Measurements from ENCODE around the gene USH2A.
"Not testable (repeated sequence)": the region's sequence is repeated elsewhere in the genome, so short reads cannot be mapped to it uniquely, and the experiment has no call there.

The USH2A gene

DNA sequence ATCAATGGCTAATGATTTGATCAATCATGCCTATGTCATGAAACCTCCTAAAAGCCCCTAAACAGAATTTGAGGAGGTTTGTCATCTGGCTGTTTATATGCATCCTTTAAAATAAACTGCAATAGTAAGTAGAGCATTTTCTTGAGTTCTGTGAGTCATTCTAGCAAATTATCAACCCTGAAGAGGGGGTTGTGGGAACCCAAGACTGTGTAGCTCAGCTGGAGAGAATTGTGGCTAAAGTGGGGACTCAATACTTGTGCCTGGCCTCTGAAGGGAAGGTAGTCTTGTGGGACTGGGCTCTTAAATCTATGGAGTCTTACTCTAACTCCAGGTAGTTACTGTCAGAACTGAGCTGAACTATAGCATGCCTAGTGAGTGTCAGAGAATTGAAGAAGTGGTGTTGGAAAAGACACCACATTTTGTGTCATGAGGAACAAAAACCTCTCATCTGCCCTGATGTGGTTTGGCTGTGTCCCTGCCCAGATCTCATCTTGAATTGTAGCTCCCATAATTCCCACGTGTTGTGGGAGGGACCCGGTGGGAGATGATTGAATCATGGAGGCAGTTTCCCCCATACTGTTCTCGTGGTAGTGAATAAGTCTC lies 402.4 kb downstream of the USH2A start:
- no peaks in the 10 kb centered on the region for H3K9me3 ChIP-seq (ENCODE audit: low read length)
- no peak overlapping the region for H2AFZ ChIP-seq (ENCODE audit: low read depth, low read length)
- no peaks in the 10 kb centered on the region for H3K27me3 ChIP-seq (ENCODE audit: insufficient read depth, low read length)
- H3K36me3 ChIP-seq (ENCODE audit: insufficient read depth, low read length): no peaks in the 10 kb centered on the region
- H3K4me1 ChIP-seq (ENCODE audit: insufficient read depth, low read length): no peaks in the 10 kb centered on the region
- H3K4me3 ChIP-seq (ENCODE audit: low read length): no peak overlapping the region

DNA sequence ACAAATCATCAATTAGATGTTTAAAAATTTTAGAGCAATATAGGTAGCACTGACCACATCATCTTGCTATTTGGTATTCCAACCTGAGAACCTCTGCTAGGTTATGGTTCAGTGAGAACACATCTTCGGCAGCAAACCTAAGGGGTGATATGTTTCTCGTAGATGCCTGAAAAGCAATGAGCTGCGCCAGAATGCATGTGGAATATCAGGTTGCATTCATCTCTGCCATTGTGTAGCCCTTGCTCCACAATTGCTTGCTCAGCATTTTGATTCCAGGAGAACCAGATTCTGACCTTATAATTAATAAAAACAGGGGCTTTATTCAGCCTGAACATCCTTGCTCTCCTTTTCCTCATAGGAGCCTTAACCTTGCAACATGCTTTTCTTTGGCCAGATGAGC lies 408.1 kb downstream of the USH2A start:
- Histone ChIP-seq H2AFZ (ENCODE audit: low read depth, low read length) (no peak overlapping the region), H3K27me3 (ENCODE audit: insufficient read depth, low read length) (no peaks in the 10 kb centered on the region), H3K4me1 (ENCODE audit: insufficient read depth, low read length) (no peaks in the 10 kb centered on the region), H3K9me3 (ENCODE audit: low read length) (no peaks in the 10 kb centered on the region), H3K4me3 (ENCODE audit: low read length) (no peak overlapping the region), H3K36me3 (ENCODE audit: insufficient read depth, low read length) (no peaks in the 10 kb centered on the region)

DNA sequence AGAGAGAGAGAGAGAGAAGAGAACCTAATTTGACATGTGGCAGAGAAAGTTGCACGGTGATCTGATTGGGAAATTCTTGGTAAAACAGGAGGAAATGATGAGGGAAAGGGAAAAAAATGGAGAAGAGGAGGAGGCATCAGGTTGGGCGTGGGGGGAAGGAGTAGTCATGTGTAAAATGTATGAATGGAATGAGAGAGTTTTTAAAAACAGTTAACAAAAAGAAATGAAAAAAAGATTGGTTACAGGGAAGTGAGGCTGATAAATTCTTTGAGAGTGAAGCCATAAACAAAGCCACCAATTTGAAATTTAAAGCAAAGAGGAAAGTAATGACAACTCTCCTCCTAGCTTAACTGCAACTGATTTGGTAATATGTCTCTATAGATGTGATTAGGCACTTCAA lies 409.2 kb downstream of the USH2A start:
- no peaks in the 10 kb centered on the region for H3K9me3 ChIP-seq (ENCODE audit: low read length)
- H2AFZ ChIP-seq (ENCODE audit: low read depth, low read length): no peak overlapping the region
- no peak overlapping the region for H3K4me3 ChIP-seq (ENCODE audit: low read length)
- no peaks in the 10 kb centered on the region for H3K4me1 ChIP-seq (ENCODE audit: insufficient read depth, low read length)
- no peaks in the 10 kb centered on the region for H3K36me3 ChIP-seq (ENCODE audit: insufficient read depth, low read length)
- H3K27me3 ChIP-seq (ENCODE audit: insufficient read depth, low read length): no peaks in the 10 kb centered on the region

DNA sequence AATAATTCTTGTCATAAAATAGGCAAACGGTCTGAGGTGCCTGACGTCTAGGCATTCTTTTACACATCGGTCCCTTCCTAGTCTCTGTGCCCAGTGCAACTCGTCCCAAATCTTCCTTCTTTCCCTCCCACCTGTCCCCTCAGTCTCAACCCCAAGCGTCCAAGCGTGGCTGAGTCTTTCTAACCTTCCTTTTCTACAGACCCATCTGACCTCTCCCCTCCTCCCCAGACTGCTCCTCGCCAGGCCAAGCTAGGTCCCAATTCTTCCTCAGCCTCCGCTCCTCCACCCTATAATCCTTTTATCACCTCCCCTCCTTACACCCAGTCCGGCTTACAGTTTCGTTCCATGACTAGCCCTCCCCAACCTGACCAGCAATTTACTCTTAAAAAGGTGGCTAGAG lies 413.8 kb downstream of the USH2A start:
- H3K4me1 ChIP-seq (ENCODE audit: insufficient read depth, low read length); H2AFZ ChIP-seq (ENCODE audit: low read depth, low read length); H3K27me3 ChIP-seq (ENCODE audit: insufficient read depth, low read length); H3K9me3 ChIP-seq (ENCODE audit: low read length); H3K4me3 ChIP-seq (ENCODE audit: low read length); H3K36me3 ChIP-seq (ENCODE audit: insufficient read depth, low read length): not testable (repeated sequence)

DNA sequence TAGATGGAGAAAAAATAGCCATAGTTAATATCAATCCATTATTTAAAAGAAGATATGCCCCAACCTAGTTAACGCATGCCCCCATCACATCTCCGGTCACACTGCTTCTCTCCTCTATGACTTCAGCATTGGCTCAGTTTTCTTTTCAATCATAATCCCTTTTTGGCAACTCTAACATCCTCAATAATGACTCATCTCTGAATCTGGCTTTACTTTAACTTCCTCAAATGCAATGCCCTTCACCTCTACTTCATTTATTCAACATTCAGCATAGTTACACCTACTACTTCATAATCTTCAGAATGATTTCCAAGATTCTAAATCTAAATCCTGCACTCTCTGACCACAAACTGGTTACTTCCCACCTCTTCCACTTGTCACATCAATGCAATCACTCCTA lies 417.3 kb downstream of the USH2A start:
- Histone ChIP-seq H3K27me3 (ENCODE audit: insufficient read depth, low read length) (no peaks in the 10 kb centered on the region), H3K9me3 (ENCODE audit: low read length) (no peaks in the 10 kb centered on the region), H3K36me3 (ENCODE audit: insufficient read depth, low read length) (no peaks in the 10 kb centered on the region), H3K4me1 (ENCODE audit: insufficient read depth, low read length) (no peaks in the 10 kb centered on the region), H3K4me3 (ENCODE audit: low read length) (no peak overlapping the region), H2AFZ (ENCODE audit: low read depth, low read length) (no peak overlapping the region)

DNA sequence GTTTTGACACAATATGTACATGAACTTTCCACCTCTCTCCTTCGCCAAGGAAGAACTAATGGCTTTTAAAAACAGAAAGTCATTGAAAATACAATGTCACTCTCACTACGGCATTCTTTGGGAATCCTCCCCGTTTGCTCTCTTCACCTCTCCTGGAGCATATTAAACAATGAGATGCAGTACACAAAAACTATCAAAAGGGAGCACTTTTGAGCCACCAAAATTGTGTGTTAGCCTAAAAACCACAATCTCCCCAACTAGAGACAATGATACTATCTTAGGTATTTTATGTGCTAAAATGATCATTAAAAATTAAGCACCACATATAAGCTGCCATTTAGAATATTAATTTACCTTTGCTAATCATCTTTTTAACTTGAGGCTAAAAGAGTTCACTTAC lies 430.6 kb downstream of the USH2A start:
- Histone ChIP-seq H2AFZ (ENCODE audit: low read depth, low read length) (no peak overlapping the region), H3K27me3 (ENCODE audit: insufficient read depth, low read length) (no peaks in the 10 kb centered on the region), H3K9me3 (ENCODE audit: low read length) (no peaks in the 10 kb centered on the region), H3K4me3 (ENCODE audit: low read length) (no peak overlapping the region), H3K4me1 (ENCODE audit: insufficient read depth, low read length) (peaks cover 5% of the 10 kb centered on the region), H3K36me3 (ENCODE audit: insufficient read depth, low read length) (no peaks in the 10 kb centered on the region)

DNA sequence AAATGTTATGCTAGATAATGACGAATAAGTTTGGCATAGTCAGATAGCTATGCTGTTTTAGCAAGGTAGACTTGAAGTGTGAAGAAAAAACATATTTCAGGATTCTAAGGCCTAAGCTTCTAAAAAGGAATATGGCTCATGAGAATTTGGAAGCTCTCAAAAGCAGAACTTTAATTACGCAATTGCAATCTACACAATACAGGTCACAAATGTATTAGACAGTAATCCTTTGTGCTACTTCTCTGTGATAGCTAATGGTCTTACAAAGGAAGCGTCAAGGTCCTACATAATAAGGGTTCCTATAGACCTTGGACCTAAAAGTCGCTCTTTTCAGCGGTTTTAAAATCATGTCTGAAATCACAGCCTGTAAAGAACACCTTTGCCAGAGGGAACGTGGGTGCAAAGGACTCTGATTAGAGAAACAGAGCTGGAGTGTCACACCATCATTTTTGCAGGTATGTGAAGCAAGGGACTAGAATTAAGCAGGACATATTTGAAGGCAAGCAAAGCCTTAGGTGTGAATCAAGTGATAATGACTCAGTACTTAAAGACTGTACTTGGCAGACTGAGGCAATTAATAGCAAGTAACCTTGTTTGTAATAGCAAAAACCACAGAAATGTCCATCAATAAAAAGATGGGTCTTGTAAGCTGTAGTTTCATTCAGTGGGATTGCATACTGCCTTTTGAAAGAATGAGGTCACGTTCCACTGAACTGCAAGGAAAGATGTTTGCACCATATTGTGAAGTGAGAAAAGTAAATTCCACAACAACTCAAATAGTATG lies 436.0 kb downstream of the USH2A start:
- Histone ChIP-seq H3K4me3 (ENCODE audit: low read length) (no peak overlapping the region), H3K4me1 (ENCODE audit: insufficient read depth, low read length) (peaks cover 2% of the 10 kb centered on the region), H3K9me3 (ENCODE audit: low read length) (no peaks in the 10 kb centered on the region), H3K36me3 (ENCODE audit: insufficient read depth, low read length) (no peaks in the 10 kb centered on the region), H3K27me3 (ENCODE audit: insufficient read depth, low read length) (no peaks in the 10 kb centered on the region), H2AFZ (ENCODE audit: low read depth, low read length) (no peak overlapping the region)

DNA sequence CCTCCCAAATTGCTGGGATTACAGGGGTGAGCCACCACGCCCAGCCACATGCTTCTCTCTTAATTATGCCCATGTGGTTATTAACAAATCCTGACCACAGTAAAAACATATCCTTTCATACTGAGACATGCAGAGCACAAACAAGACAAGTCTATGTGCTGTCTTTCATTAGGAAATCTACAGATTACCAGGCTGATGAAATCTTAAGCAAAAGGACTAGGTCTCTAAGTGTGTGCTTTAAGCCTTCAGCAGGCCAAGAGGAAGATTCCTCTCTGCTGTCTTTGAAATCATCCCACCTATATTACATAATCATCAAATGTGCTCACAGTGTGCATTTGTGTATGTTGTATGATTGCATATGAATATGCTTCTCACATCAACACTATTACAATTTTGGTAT lies 436.8 kb downstream of the USH2A start:
- Histone ChIP-seq H3K4me1 (ENCODE audit: insufficient read depth, low read length) (no peaks in the 10 kb centered on the region), H3K4me3 (ENCODE audit: low read length) (no peak overlapping the region), H3K36me3 (ENCODE audit: insufficient read depth, low read length) (no peaks in the 10 kb centered on the region), H3K27me3 (ENCODE audit: insufficient read depth, low read length) (no peaks in the 10 kb centered on the region), H2AFZ (ENCODE audit: low read depth, low read length) (no peak overlapping the region), H3K9me3 (ENCODE audit: low read length) (no peaks in the 10 kb centered on the region)

DNA sequence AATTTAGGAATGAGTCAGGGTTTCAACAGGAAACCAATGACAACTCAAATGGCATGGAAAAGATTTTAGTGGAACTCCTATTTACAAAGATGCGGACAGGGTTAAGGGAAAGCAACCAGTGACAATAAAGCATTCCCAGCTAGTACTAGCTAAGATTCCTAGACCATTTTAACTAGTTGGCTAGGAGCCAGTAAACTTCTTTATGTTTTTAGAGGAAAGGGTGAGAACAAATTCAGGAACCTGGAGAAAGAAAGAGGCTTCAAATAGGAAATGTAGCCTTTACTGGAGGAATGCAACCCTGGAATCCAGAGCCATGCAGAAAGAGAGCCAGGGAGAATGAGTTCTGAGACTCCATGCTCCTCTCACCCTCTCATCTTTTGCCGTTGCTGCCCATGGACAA lies 439.6 kb downstream of the USH2A start:
- no peaks in the 10 kb centered on the region for H3K9me3 ChIP-seq (ENCODE audit: low read length)
- no peaks in the 10 kb centered on the region for H3K36me3 ChIP-seq (ENCODE audit: insufficient read depth, low read length)
- no peaks in the 10 kb centered on the region for H3K4me1 ChIP-seq (ENCODE audit: insufficient read depth, low read length)
- H2AFZ ChIP-seq (ENCODE audit: low read depth, low read length): peak overlapping the region; percentile 26
- no peaks in the 10 kb centered on the region for H3K27me3 ChIP-seq (ENCODE audit: insufficient read depth, low read length)
- no peak overlapping the region for H3K4me3 ChIP-seq (ENCODE audit: low read length)

DNA sequence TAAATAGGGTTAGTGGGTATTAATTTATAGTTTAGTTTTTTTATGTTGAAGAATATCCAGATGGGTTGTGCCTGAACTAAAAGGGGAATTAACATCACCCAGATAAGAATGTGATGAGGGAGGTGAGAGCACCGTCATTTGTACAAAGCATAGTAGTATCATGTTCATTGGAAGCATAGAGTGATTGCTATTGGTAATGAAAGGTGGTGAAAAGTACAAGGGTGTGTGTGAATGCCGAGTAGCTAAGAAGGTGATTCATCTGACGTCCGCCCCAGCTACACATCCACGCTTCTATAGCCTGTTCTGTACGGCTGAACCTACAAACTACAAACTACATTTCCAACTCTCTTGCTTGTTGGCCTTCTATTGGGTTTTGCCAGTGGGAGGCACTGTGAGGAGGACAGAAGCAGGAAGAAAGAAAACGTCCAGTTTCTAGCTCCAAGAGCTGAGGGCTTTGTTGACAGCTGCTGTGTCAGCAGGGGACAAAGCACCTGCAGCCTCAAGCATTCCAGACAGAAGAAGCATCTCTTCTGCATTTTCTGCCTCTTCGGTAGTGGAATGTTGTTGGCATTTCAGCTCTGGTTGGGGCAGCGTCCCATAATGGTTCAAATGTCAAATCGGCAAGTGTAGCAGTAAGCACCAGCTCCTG lies 451.3 kb downstream of the USH2A start:
- Histone ChIP-seq H3K27me3 (ENCODE audit: insufficient read depth, low read length) (no peaks in the 10 kb centered on the region), H2AFZ (ENCODE audit: low read depth, low read length) (no peak overlapping the region), H3K9me3 (ENCODE audit: low read length) (no peaks in the 10 kb centered on the region), H3K4me1 (ENCODE audit: insufficient read depth, low read length) (peaks cover 5% of the 10 kb centered on the region), H3K36me3 (ENCODE audit: insufficient read depth, low read length) (no peaks in the 10 kb centered on the region), H3K4me3 (ENCODE audit: low read length) (no peak overlapping the region)

DNA sequence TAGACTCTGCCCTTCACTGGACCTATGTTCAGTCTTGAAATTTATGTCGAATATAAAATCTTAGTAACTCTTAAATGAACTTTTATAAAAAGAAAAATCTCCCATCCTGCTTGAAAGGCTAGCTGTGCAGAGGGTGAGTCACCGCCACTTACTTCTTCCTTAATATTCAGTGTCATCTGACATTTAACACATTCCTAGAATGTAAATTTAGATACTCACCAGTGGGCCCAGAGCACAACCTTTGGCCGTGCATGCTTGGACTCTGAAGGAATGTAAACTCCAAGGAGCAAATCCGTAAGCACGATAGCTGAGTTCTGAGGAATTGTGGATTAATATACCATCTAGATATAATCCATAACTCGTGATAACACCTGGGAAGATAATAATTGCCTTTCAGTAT lies 452.8 kb downstream of the USH2A start:
- Histone ChIP-seq H2AFZ (ENCODE audit: low read depth, low read length) (no peak overlapping the region), H3K4me1 (ENCODE audit: insufficient read depth, low read length) (peaks cover 5% of the 10 kb centered on the region)

DNA sequence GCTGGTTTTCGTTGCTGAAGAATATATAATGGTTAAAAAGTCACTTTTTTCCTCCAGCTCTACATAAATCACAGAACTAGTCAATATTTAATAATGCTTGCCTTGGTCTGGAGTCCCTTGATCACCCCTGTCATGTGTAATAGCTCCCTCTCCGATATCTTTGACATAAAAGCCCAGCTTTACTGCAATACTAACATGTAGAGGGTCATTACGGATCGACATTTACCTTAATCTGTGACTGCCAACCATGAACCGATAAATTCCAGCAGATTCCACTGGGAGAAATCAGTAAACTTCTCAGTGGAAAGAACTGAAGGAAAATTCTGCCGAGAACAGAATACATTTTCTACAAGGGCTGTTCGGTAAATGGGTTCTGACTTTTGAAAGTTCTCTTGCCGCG lies 459.6 kb downstream of the USH2A start:
- peaks cover 8% of the 10 kb centered on the region for H3K4me1 ChIP-seq (ENCODE audit: insufficient read depth, low read length)
- H3K36me3 ChIP-seq (ENCODE audit: insufficient read depth, low read length): no peaks in the 10 kb centered on the region
- no peak overlapping the region for H2AFZ ChIP-seq (ENCODE audit: low read depth, low read length)
- no peaks in the 10 kb centered on the region for H3K9me3 ChIP-seq (ENCODE audit: low read length)
- no peaks in the 10 kb centered on the region for H3K27me3 ChIP-seq (ENCODE audit: insufficient read depth, low read length)
- no peak overlapping the region for H3K4me3 ChIP-seq (ENCODE audit: low read length)

More for the DNA sequence above, 452.8 kb downstream of the USH2A start:
- Histone ChIP-seq H3K27me3 (ENCODE audit: insufficient read depth, low read length) (no peaks in the 10 kb centered on the region), H3K9me3 (ENCODE audit: low read length) (no peaks in the 10 kb centered on the region), H3K4me3 (ENCODE audit: low read length) (no peak overlapping the region), H3K36me3 (ENCODE audit: insufficient read depth, low read length) (no peaks in the 10 kb centered on the region)

DNA sequence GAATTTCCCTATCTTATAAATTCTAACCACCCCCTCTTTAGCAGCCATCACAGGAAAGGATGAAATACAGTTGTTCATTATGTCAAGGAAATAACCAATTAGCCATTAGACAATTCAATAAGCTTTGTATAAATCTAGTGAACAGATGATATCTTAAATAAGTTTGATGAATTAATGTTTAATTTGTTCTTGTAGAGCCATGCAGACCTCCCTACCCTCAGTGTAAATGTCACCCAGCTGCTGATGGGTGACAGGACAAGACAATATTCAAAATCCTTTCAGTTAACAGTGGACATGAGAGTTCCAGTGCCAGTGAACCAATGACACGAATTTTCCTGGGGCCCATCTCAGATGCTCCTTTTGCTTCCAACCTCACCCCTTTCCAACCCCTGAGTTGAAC lies 460.2 kb downstream of the USH2A start:
- Histone ChIP-seq H2AFZ (ENCODE audit: low read depth, low read length) (no peak overlapping the region), H3K36me3 (ENCODE audit: insufficient read depth, low read length) (no peaks in the 10 kb centered on the region), H3K4me3 (ENCODE audit: low read length) (no peak overlapping the region), H3K27me3 (ENCODE audit: insufficient read depth, low read length) (no peaks in the 10 kb centered on the region), H3K9me3 (ENCODE audit: low read length) (no peaks in the 10 kb centered on the region), H3K4me1 (ENCODE audit: insufficient read depth, low read length) (peaks cover 14% of the 10 kb centered on the region)
